HEK293 (cell line): ENCODE measurements around the gene MORC1.

Source experiments
- BCL11A ChIP-seq: fragments of 450-650 bp; formaldehyde crosslinking; IDR thresholded peaks from 2 replicates; pipeline ENCODE4 v1.5.1; 2016; ENCODE audit warnings: low read depth, missing biosample characterization, missing genetic modification characterization
- CTCF ChIP-seq: fragments of 450-650 bp; formaldehyde crosslinking; IDR thresholded peaks from 2 replicates; pipeline ENCODE4 v1.5.1; 2016; ENCODE audit warnings: missing biosample characterization, missing genetic modification characterization
- GLI2 ChIP-seq: fragments of 450-650 bp; formaldehyde crosslinking; IDR thresholded peaks from 2 replicates; pipeline ENCODE4; 2017; ENCODE audit warnings: missing biosample characterization, missing genetic modification characterization, low read depth, borderline replicate concordance
- PRDM10 ChIP-seq: fragments of 450-650 bp; formaldehyde crosslinking; IDR thresholded peaks from 2 replicates; pipeline ENCODE4 v1.5.1; 2016; ENCODE audit warnings: missing biosample characterization, missing genetic modification characterization
- REST ChIP-seq: fragments of 450-650 bp; formaldehyde crosslinking; IDR thresholded peaks from 2 replicates; pipeline ENCODE4 v1.5.1; 2016; ENCODE audit warnings: missing biosample characterization, missing genetic modification characterization
- SCRT2 ChIP-seq: fragments of 450-650 bp; formaldehyde crosslinking; IDR thresholded peaks from 2 replicates; pipeline ENCODE4 v1.5.1; 2016; ENCODE audit warnings: missing biosample characterization, missing genetic modification characterization
- ZNF121 ChIP-seq: fragments of 450-650 bp; formaldehyde crosslinking; IDR thresholded peaks from 2 replicates; pipeline ENCODE4 v1.5.1; 2016; ENCODE audit warnings: missing biosample characterization, missing genetic modification characterization
- ZNF280D ChIP-seq: fragments of 450-650 bp; formaldehyde crosslinking; IDR thresholded peaks from 2 replicates; pipeline ENCODE4 v1.5.1; 2016; ENCODE audit warnings: missing biosample characterization, missing genetic modification characterization
- ZNF335 ChIP-seq: fragments of 450-650 bp; formaldehyde crosslinking; conservative IDR thresholded peaks from 2 replicates; pipeline ENCODE4 v1.5.1; 2016; ENCODE audit warnings: missing biosample characterization, missing genetic modification characterization
- ZNF510 ChIP-seq: fragments of 450-650 bp; formaldehyde crosslinking; IDR thresholded peaks from 2 replicates; pipeline ENCODE4 v1.5.1; 2018; ENCODE audit warnings: mild to moderate bottlenecking, missing genetic modification characterization, missing biosample characterization; ENCODE audit not compliant: insufficient replicate concordance
- ZNF626 ChIP-seq: fragments of 450-650 bp; sonication (Bioruptor Pico); formaldehyde crosslinking; IDR thresholded peaks from 2 replicates; pipeline ENCODE4 v1.5.1; 2018; ENCODE audit warnings: missing biosample characterization, missing genetic modification characterization, inconsistent platforms
- ZNF629 ChIP-seq: fragments of 450-650 bp; formaldehyde crosslinking; IDR thresholded peaks from 2 replicates; pipeline ENCODE4 v1.5.1; 2017; ENCODE audit warnings: missing biosample characterization, missing genetic modification characterization
- ZSCAN18 ChIP-seq: fragments of 450-650 bp; formaldehyde crosslinking; IDR thresholded peaks from 2 replicates; pipeline ENCODE4 v1.5.1; 2016; ENCODE audit warnings: missing biosample characterization, missing genetic modification characterization
- ZSCAN23 ChIP-seq: fragments of 450-650 bp; formaldehyde crosslinking; IDR thresholded peaks from 2 replicates; pipeline ENCODE4 v1.5.1; 2016; ENCODE audit warnings: missing biosample characterization, missing genetic modification characterization

- TF ChIP-seq CTCF (tag by site-specific recombination): no peak
- no peak for TF ChIP-seq ZNF280D
- TF ChIP-seq ZNF335 (tag by site-specific recombination): no peak
- TF ChIP-seq PRDM10 (tag by site-specific recombination): no peak
- no peak for TF ChIP-seq ZSCAN18 (tag by site-specific recombination)
- TF ChIP-seq ZNF121 (tag by site-specific recombination): no peak
- TF ChIP-seq BCL11A: no peak
- no peak for TF ChIP-seq ZNF510 (tag by site-specific recombination)
- no peak for TF ChIP-seq GLI2 (tag by site-specific recombination)
- no peak for TF ChIP-seq ZNF626 (tag by site-specific recombination)
- TF ChIP-seq REST: no peak
- TF ChIP-seq SCRT2 (tag by site-specific recombination): no peak
- no peak for TF ChIP-seq ZSCAN23 (tag by site-specific recombination)
- no peak for TF ChIP-seq ZNF629 (tag by site-specific recombination)
Measured at GRCh38 chr3:109136523-109136922, 18.6 kb upstream of the MORC1 start, which contains the start of gene C3orf85.
